ENCODE measurements around the gene MAGI2.

The MAGI2 gene

DNA sequence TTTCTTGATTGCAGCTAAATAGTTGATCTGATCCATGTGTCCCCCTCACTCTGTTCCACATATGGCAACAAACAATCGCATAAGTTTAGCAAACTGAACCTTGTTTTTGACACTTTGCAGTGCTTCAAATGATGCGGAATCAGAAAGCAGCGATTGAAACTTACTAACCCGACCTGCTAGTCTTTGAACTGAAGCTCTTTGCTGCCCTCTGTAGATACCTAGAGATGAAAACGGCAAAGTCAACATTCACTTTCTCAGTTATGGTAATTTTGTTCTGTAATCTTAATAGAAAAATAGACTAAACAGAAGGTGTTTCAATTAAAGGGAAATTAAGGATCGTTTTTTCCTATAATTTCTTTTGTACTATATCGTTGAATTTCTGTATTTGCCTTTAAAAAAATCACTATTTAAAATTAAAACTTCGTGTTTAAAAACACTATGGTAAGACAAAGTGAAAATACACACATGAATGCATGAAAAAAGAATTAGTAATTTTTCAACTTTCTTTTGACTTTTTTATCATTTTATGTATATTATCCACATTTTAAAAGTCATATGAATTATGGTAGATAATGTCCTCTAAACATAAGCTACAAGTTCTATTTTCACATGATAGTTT lies 276.5 kb downstream of the MAGI2 start (continued):
- TF ChIP-seq, protein P1, sequence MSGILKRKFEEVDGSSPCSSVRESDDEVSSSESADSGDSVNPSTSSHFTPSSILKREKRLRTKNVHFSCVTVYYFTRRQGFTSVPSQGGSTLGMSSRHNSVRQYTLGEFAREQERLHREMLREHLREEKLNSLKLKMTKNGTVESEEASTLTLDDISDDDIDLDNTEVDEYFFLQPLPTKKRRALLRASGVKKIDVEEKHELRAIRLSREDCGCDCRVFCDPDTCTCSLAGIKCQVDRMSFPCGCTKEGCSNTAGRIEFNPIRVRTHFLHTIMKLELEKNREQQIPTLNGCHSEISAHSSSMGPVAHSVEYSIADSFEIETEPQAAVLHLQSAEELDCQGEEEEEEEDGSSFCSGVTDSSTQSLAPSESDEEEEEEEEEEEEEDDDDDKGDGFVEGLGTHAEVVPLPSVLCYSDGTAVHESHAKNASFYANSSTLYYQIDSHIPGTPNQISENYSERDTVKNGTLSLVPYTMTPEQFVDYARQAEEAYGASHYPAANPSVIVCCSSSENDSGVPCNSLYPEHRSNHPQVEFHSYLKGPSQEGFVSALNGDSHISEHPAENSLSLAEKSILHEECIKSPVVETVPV (CRISPR knock-in tag; IDR thresholded peaks at IDR 0.05), result no peak
- TF ChIP-seq OSR1 (CRISPR knock-in tag; IDR thresholded peaks at IDR 0.05), result no peak
- no peak for TF ChIP-seq TCF4 (CRISPR knock-in tag; IDR thresholded peaks at IDR 0.05; ENCODE audit: borderline replicate concordance)
- no peak for TF ChIP-seq TOX (CRISPR knock-in tag; IDR thresholded peaks at IDR 0.05; ENCODE audit: borderline replicate concordance)
- TF ChIP-seq ZNF565 (CRISPR knock-in tag; conservative IDR thresholded peaks at IDR 0.05; ENCODE audit: low read depth), result no peak
- no peak for TF ChIP-seq BACH2 (CRISPR knock-in tag; IDR thresholded peaks at IDR 0.05; ENCODE audit: borderline replicate concordance)
- no peak for TF ChIP-seq ESRRG (CRISPR knock-in tag; IDR thresholded peaks at IDR 0.05)
- no peak for TF ChIP-seq ZFP30 (CRISPR knock-in tag; IDR thresholded peaks at IDR 0.05)

DNA sequence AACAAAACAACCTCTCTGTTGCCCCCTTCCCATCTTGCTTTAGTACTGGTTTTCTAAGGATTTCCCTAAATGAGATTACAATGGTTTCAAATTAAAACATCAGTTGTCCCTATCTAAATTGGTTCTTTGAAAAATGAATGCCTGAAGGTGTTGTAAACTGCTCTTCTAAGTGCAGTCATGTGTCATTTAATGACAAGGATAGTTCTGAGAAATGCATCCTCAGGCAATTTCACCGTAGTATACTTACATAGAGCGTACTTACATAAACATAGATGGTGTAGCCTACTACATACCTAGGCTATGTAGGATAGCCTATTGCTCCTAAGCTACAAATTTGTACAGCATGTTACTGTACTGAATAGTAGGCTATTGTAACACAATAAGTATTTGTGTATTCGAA lies 278.1 kb downstream of the MAGI2 start:
- TF ChIP-seq, protein P1 (CRISPR knock-in tag; IDR thresholded peaks at IDR 0.05), result no peak
- TF ChIP-seq PPARA (CRISPR knock-in tag; IDR thresholded peaks at IDR 0.05; ENCODE audit: borderline replicate concordance) (no peak), TCF4 (CRISPR knock-in tag; IDR thresholded peaks at IDR 0.05; ENCODE audit: borderline replicate concordance) (no peak), TOX (CRISPR knock-in tag; IDR thresholded peaks at IDR 0.05; ENCODE audit: borderline replicate concordance) (no peak), ZFP3 (CRISPR knock-in tag; IDR thresholded peaks at IDR 0.05) (no peak), ZNF70 (CRISPR knock-in tag; IDR thresholded peaks at IDR 0.05) (no peak), ESRRG (CRISPR knock-in tag; IDR thresholded peaks at IDR 0.05) (no peak), OSR1 (CRISPR knock-in tag; IDR thresholded peaks at IDR 0.05) (no peak), BACH2 (CRISPR knock-in tag; IDR thresholded peaks at IDR 0.05; ENCODE audit: borderline replicate concordance) (no peak), ZNF565 (CRISPR knock-in tag; conservative IDR thresholded peaks at IDR 0.05; ENCODE audit: low read depth) (no peak), ZC3H10 (CRISPR knock-in tag; IDR thresholded peaks at IDR 0.05) (no peak), ZNF8 (CRISPR knock-in tag; IDR thresholded peaks at IDR 0.05) (no peak), RARB (CRISPR knock-in tag; IDR thresholded peaks at IDR 0.05) (no peak), ARNTL (CRISPR knock-in tag; IDR thresholded peaks at IDR 0.05; ENCODE audit: borderline replicate concordance, low read depth) (no peak), ISL1 (CRISPR knock-in tag; IDR thresholded peaks at IDR 0.05) (no peak), CSDC2 (CRISPR knock-in tag; IDR thresholded peaks at IDR 0.05) (no peak)
- TF ChIP-seq, protein P2, sequence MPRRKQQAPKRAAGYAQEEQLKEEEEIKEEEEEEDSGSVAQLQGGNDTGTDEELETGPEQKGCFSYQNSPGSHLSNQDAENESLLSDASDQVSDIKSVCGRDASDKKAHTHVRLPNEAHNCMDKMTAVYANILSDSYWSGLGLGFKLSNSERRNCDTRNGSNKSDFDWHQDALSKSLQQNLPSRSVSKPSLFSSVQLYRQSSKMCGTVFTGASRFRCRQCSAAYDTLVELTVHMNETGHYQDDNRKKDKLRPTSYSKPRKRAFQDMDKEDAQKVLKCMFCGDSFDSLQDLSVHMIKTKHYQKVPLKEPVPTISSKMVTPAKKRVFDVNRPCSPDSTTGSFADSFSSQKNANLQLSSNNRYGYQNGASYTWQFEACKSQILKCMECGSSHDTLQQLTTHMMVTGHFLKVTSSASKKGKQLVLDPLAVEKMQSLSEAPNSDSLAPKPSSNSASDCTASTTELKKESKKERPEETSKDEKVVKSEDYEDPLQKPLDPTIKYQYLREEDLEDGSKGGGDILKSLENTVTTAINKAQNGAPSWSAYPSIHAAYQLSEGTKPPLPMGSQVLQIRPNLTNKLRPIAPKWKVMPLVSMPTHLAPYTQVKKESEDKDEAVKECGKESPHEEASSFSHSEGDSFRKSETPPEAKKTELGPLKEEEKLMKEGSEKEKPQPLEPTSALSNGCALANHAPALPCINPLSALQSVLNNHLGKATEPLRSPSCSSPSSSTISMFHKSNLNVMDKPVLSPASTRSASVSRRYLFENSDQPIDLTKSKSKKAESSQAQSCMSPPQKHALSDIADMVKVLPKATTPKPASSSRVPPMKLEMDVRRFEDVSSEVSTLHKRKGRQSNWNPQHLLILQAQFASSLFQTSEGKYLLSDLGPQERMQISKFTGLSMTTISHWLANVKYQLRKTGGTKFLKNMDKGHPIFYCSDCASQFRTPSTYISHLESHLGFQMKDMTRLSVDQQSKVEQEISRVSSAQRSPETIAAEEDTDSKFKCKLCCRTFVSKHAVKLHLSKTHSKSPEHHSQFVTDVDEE (CRISPR knock-in tag; IDR thresholded peaks at IDR 0.05), result no peak
- TF ChIP-seq, protein P3, sequence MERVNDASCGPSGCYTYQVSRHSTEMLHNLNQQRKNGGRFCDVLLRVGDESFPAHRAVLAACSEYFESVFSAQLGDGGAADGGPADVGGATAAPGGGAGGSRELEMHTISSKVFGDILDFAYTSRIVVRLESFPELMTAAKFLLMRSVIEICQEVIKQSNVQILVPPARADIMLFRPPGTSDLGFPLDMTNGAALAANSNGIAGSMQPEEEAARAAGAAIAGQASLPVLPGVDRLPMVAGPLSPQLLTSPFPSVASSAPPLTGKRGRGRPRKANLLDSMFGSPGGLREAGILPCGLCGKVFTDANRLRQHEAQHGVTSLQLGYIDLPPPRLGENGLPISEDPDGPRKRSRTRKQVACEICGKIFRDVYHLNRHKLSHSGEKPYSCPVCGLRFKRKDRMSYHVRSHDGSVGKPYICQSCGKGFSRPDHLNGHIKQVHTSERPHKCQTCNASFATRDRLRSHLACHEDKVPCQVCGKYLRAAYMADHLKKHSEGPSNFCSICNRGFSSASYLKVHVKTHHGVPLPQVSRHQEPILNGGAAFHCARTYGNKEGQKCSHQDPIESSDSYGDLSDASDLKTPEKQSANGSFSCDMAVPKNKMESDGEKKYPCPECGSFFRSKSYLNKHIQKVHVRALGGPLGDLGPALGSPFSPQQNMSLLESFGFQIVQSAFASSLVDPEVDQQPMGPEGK (CRISPR knock-in tag; IDR thresholded peaks at IDR 0.05; ENCODE audit: borderline replicate concordance), result no peak
- TF ChIP-seq, protein P4, sequence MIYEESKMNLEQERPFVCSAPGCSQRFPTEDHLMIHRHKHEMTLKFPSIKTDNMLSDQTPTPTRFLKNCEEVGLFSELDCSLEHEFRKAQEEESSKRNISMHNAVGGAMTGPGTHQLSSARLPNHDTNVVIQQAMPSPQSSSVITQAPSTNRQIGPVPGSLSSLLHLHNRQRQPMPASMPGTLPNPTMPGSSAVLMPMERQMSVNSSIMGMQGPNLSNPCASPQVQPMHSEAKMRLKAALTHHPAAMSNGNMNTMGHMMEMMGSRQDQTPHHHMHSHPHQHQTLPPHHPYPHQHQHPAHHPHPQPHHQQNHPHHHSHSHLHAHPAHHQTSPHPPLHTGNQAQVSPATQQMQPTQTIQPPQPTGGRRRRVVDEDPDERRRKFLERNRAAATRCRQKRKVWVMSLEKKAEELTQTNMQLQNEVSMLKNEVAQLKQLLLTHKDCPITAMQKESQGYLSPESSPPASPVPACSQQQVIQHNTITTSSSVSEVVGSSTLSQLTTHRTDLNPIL (CRISPR knock-in tag; IDR thresholded peaks at IDR 0.05; ENCODE audit: low read depth), result no peak
- ATAC-seq, result no peak

DNA sequence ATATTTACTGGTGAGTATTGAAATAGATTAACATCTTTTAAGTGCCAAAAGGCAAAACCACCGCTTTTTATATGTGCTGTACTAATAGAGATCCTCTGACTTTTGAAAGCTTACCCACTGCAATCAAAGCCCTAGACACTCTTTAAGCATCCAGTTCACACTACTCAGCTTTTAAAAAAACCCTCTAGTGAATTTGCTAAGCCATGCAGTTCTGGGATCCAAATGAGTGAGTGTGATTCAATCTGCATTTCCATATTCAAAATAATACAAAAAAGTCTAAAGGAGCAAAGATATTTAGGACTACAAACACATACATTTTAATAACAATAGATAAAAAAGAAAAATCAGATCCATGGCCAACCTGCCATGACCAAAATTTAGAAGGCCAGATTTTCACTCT lies 288.2 kb downstream of the MAGI2 start:
- TF ChIP-seq, protein P3 (CRISPR knock-in tag; IDR thresholded peaks at IDR 0.05; ENCODE audit: borderline replicate concordance), result no peak
- ATAC-seq, result no peak

All from SK-N-SH treated with all-trans-retinoic acid at 6 μM for 48 hours (cell line).